ENCODE results near the gene LETM1. TPM values are rescaled to one million over a fixed set of nuclear protein-coding genes. Genes with fewer than 3 reads are reported as not detected.

The LETM1 gene
- total RNA-seq: 75.1 TPM
- long read RNA-seq, full-length matches to known transcripts: 64 of 123 reads
- long read RNA-seq, partial matches to known transcripts: 23 of 123 reads
- long read RNA-seq, other reads (novel, unspliced or antisense): 36 of 123 reads

DNA sequence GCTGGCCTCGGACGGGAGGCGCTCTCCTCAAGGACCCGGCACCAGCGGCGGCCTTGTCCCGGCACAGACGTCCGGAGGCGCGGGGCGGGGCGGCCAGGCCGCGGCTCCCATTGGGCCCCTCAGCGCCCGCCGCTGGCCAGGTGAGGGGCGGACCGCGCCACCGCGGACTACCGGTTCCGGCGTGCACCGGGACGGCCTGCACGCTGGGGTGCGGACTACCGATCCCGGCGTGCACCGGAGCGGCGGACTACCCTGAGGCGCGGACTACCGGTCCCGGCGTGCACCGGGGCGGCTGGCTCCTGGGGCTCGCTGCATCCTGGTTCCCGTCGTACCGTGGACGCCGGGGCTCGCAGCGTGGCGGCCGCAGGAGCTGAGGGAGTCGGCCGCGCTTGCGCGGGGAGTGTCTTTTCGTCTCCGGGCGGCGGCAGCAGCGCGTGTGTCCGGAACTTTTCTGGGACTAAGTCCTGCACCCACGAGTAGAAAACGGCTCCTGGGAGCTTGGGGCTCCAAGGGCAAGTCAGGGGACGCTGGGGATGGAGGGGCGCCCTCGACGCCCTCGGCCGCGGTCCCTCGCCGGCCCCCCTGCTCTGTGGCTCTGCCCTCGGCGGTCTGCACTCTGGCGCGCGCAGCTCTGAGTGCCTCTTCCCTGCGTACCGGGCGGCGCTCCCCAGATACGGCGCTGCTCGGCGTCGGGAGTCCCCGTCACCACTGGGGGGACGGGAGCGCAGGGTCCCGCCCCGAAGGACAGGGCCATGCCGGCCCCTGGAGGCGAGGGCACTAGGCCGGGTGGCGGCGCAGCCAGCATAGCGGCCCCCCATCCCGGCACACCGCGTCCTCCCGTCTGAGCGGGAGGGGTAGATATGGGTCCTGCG is at the start of gene LETM1:
Gene LETM1 (minus strand): TSS at position 86 of the 872 bp plus-strand sequence. CDS start 206 bp downstream, outside the sequence.
- DNase-seq (ENCODE audit: low spot score): peak; percentile 98

DNA sequence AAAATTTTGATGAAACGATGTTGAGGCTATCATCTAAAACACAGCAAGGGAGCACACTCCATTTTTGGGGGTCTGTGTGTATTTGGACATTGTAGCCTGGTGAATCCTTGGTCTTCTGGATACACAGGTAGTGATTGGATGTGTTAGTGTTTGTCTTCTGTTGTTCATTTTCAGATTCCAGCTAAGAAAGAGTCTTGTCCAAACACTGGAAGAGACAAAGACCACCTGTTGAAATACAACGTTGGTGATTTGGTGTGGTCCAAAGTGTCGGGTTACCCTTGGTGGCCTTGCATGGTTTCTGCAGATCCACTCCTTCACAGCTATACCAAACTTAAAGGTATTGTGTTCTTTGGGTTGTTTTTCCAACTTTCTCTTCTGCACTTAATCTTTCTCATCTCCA is 48.1 kb upstream of the LETM1 start:
- DNase-seq (ENCODE audit: low spot score): no peak

DNA sequence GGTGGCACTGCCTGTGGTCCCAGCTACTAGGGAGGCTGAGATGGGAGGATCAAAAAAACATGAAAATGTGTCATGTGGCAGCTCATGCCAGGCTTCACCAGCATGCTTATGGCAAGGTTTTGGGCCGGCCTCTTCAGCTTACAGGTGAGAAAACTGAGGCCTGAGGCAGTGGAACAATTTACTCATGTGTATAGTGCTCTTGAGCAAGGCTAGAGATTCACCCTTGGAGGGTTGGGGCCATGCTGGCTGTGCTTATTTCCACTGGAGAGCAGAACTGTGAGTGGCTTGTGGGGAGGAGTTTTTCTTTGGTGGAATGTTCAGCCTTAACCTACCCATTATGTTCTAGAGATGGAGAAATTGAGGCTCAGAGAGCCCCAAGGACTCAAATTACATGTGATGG is 47.1 kb upstream of the LETM1 start:
- DNase-seq (ENCODE audit: low spot score): no peak

- no peak for DNase-seq (ENCODE audit: low spot score)
Observed at GRCh38 chr4:1902243-1902642, 46.3 kb upstream of the LETM1 start.

- no peak for DNase-seq (ENCODE audit: low spot score)
Observed at GRCh38 chr4:1901127-1901526, 45.2 kb upstream of the LETM1 start.

- no peak for DNase-seq (ENCODE audit: low spot score)
Observed at GRCh38 chr4:1900624-1901023, 44.7 kb upstream of the LETM1 start.

- no peak for DNase-seq (ENCODE audit: low spot score)
Observed at GRCh38 chr4:1900087-1900433, 44.1 kb upstream of the LETM1 start.

GRCh38 chr4:1899149-1900086 is 43.5 kb upstream of the LETM1 start:
- DNase-seq (ENCODE audit: low spot score): no peak

DNA sequence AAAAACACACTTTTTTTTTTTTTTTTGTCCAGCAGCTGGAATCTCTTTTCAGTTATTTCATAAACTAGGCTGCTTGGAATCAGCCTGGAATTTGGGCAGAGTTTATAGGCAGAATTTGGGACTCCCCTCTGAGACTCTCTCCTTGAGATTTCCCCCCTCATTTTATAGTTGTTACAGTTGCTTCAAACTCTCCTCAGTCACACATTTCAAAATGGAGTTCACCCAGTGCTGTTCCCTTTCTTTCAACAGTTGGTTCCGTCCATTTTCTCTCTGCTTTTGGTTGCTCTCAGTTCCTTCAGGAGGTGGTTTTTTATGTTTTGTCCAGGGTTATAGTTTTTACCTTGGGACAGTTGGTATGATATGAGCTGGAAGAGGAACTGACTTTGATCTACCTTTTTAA is 42.7 kb upstream of the LETM1 start:
- DNase-seq (ENCODE audit: low spot score): no peak

DNA sequence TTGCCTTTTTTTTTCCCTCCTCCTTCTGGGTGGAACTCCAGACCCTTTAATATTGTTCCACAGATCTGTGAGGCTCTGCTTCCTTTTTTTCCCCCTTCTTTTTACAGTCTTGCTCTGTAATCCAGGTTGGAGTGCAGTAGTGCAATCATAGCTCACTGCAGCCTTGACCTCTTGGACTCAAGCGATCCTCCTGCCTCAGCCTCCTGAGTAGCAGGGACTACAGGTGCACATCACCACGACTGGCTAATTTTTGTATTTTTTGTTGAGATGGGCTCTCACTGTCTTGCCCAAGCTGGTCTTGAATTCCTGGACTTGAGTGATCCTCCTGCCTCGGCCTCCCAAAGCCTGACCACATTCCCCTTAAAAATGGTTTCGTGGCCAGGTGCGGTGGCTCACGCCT is 42.1 kb upstream of the LETM1 start:
- DNase-seq (ENCODE audit: low spot score): no peak

DNA sequence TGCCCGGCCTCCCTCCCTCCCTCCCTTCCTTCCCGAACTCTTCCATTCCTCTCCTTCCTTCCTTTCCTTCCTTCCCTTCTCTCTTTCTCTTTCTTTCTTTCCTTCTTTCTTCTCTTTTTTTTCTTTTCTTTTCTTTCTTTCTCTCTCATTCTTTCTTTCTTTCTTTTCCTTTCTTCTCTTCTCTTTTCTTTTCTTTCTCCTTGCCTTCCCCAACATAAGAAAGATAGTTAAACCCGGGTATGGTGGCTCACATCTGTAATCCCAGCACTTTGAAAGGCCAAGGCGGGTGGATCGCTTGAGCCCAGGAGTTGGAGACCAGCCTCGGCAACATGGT is 40.7 kb upstream of the LETM1 start:
- no peak for DNase-seq (ENCODE audit: low spot score)

DNA sequence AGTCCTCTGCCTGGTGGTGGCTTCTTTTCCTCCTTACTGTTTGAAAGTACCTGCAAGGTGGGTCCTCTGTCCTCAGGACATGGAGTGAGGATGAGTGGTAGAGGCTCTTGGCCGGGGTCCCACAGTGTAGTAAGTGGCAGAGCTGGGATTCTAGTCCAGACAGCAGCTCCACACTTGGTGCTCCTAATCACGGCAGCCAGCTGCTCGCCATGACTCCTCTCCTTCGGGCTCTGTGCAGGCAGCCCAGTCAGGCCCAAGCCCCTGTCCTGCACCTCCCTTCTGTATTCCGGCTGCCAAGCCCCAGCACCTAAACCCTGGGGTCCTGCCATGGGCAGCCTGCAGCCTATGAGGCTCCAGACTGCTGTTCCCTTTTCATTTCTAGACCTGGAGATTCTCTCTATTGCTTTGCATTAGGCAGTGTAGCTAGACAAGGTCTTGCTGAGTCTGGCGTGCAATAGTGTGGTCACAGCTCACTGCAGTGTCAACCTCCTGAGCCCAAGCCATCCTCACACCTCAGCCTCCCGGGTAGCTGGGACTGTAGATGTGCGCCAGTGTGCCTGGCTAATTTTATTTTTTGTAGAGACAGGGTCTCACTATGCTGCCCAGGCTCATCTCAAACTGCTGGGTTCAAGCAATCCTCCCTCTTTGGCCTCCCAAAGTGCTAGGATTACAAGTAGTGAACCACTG is 40.2 kb upstream of the LETM1 start:
- no peak for DNase-seq (ENCODE audit: low spot score)

DNA sequence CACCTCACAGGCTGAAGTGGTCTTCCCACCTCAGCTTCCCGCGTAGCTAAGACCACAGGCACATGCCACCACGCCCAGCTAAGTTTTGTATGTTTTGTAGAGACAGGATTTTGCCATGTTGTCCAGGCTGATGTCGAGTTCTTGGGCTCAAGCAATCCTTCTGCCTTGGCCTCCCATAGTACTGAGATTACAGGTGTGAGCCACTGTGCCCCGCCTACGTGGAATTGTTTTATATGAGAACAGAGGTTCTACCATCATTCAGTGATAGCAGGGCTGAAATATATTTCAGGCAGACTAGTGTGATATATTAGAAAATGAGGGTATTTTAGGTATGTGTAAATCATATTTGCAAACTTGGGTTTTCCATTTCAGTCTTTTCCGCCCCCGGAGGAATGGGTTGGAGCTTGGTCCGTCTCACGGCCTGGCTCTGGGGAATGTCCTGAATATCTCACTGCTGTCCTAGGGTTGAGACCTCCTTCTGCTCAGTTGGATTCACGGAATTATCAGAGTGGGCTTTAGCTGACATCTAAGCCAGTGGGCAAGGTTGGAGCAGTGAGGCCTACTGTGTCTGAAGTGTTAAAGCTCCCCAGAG is 35.1 kb upstream of the LETM1 start:
- DNase-seq (ENCODE audit: low spot score): no peak

GRCh38 chr4:1887052-1887451 is 31.1 kb upstream of the LETM1 start:
- no peak for DNase-seq (ENCODE audit: low spot score)

GRCh38 chr4:1885414-1885813 is 29.5 kb upstream of the LETM1 start:
- DNase-seq (ENCODE audit: low spot score): no peak

- DNase-seq (ENCODE audit: low spot score): no peak
Observed at GRCh38 chr4:1883583-1883982, 27.6 kb upstream of the LETM1 start.

GRCh38 chr4:1882850-1883271 is 26.9 kb upstream of the LETM1 start:
- DNase-seq (ENCODE audit: low spot score): no peak

DNA sequence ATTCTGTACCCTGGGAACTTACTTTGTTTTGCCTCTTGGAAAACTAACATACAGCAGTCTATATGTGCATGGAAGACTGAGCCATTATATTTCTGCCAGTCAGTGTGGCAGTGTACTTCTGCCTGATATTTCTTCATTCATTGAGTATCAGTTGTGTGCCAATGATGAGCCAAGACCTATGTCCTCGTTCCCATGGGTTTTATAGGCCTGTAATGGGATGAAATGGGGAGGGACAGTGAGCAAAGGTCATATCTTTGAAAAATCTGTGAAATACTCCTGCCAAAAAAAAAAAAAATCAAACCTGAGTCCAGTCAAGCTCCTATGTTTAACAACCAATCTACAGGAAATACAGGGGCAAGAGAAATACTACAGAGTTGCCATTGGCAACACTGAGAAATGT is 24.4 kb upstream of the LETM1 start:
- DNase-seq (ENCODE audit: low spot score): no peak

DNA sequence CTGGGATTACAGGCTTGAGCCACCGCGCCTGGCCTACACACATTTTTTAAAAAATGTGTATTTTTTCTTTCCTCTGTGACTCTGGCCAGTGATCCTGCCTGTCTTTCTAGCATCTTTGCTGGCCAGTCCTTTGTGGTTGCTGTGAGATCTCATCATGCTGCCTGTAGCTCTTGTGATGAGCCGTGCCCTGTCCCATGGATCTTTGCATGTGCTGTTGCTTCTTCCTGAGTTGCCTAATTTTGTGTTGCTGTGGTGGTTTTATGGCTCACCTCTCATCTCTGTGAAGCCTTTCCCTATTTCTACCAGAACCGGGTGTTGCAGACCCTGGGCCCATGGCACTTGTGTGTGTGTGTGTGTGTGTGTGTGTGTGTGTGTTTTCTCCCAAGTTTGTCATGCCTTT is 23.5 kb upstream of the LETM1 start:
- no peak for DNase-seq (ENCODE audit: low spot score)

GRCh38 chr4:1874201-1874600 is 18.2 kb upstream of the LETM1 start:
- DNase-seq (ENCODE audit: low spot score): no peak

DNA sequence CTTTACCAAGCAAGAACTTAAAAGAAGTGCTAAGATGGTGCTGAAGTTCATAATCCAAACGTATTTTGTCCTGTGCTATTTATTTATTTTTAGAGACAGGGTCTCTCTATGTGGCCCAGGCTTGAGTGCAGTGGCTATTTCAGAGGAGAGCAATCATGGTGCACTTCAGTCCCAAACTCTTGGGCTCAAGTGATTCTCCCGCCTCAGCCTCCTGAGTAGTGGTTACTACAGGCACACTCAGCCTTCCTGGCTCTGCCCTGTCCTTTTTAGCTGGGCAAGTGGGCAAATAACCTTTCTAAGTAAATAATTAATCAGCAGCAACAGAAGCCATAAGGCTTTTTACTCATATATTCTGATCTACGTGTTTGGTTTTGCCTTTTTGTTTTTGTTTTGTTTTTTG is 17.8 kb upstream of the LETM1 start:
- DNase-seq (ENCODE audit: low spot score): no peak

Measured in mesenteric fat pad (tissue), 1 donor.